HG02970 (cell line): ENCODE measurements around the gene SIRT3.

Experiments
- ATAC-seq: cut with Tn5 transposase; IDR thresholded peaks from one replicate; pipeline ENCODE4 v1.9.1; 2021; ENCODE audit warnings: mild to moderate bottlenecking, moderate library complexity, moderate number of reproducible peaks; ENCODE audit not compliant: unreplicated experiment, low FRiP score

Gene SIRT3

DNA sequence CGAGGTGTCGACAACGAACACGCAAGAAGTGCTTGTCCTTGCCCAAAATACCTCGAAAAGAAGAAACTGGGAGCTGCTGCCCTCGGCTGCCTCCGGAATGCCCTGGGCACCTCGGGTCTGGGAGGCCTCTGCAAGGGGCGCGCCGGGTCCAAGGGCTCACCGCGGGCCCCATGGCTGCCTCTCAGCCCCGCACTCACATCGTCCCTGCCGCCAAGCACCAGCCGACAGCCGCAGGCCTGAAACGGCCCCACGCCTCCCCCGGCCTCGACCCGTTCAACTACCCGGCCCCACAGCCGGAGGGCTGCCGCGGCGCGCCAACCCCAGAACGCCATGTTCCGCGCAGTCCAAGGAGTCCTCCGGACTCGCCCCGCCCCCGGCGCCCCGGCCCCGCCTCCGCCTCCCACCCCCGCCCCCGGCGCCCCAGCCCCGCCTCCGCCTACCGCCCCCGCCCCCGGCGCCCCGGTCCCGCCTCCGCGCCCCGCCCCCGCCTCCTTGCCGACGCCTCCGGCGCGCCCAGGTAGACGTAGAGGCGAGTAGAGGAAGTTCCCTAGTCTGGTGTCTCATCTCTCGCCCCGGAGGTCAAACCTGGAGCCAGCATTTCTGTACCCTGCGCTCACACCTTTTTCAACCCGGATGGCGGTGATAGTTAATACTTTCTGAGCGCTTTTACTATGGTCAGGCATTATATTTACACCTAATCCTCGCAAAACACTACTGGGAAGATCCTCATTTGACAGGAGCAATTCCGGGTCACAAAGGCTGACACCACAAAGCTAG is at the start of gene SIRT3:
Gene SIRT3 (minus strand): TSS at position 346 of the 777 bp plus-strand sequence. CDS start 14 bp downstream, at position 332.
- ATAC-seq, result peak; percentile 75

DNA sequence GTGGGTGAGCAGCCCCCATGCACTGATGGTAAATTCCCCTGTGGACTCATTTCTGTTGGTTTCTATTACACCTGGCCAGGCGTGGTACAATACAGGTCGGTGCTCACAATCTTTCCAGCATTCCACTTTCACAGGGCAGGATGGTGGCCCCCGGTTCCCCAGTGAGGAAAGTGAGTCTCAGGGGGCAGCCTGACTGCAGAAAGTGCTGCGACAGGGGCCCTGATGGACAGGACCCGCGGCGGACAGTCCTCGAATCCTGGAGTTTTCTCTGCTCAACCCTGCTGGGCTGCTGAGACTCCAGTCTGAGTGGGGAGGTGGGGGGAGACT is 49.7 kb upstream of the SIRT3 start:
- no peak for ATAC-seq

GRCh38 chr11:285021-285893 is 49.1 kb upstream of the SIRT3 start:
- no peak for ATAC-seq

DNA sequence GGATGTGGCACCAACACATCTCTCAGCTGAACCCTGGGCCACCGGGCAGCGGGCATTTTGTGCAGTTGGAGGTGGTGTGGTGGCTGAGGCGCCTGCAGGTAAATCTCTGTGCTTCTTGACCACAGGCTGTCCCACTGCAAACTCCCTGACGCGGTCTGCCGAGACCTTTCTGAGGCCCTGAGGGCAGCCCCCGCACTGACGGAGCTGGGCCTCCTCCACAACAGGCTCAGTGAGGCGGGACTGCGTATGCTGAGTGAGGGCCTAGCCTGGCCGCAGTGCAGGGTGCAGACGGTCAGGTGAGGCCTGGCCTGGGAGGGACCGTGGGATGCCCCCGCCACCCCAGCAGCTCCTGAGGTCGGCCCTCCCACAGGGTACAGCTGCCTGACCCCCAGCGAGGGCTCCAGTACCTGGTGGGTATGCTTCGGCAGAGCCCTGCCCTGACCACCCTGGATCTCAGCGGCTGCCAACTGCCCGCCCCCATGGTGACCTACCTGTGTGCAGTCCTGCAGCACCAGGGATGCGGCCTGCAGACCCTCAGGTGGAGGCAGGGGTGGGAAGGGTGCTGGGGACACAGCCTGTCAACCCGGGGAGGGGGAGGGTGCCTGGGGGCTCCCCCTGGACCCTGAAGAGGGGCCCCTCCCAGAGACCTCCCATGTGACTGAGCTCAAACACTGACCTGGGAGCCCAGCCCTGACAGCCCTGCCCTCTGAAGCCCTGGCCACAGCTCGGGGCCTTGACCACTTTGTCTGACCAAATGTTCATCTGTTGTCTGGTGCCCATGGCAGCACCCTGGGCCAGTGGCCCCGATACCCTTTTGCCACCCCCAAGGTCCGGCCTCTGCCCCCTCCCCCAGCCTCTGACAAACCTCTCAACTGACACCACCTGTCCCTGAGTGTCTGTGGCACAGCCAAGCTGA is 48.2 kb upstream of the SIRT3 start:
- ATAC-seq, result no peak

DNA sequence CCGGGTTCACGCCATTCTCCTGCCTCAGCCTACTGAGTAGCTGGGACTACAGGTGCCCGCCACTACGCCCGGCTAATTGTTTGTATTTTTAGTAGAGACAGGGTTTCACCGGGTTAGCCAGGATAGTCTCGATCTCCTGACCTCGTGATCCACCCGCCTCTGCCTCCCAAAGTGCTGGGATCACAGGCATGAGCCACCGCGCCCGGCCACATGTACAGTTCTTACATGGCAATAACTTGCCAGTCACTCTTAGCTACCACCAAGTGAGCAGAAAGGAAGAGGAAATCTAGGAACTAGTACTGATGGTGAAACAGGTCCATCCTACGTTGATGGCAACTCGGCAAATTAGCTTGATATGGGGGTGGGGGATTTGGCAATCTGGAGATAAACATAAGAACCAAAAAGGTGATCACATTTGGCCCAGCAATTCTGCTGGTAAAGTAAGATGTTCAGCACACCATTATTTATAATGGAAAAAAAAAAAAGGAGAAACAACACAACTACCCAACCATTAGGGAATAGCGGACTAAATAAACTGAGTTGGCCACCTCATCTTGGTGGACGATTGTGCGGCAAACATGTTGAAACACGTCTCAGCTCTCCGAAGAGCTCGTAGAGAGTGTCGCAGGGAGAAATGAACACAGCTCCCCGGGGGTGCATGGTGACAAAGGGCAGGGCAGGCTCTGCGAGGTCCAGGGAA is 47.4 kb upstream of the SIRT3 start:
- no peak for ATAC-seq

GRCh38 chr11:282630-283360 is 46.7 kb upstream of the SIRT3 start:
- ATAC-seq, result no peak

- ATAC-seq, result no peak
These were observed 46.0 kb upstream of the SIRT3 start for GRCh38 chr11:282171-282570.

- no peak for ATAC-seq
These were observed 45.5 kb upstream of the SIRT3 start for GRCh38 chr11:281486-282161.

DNA sequence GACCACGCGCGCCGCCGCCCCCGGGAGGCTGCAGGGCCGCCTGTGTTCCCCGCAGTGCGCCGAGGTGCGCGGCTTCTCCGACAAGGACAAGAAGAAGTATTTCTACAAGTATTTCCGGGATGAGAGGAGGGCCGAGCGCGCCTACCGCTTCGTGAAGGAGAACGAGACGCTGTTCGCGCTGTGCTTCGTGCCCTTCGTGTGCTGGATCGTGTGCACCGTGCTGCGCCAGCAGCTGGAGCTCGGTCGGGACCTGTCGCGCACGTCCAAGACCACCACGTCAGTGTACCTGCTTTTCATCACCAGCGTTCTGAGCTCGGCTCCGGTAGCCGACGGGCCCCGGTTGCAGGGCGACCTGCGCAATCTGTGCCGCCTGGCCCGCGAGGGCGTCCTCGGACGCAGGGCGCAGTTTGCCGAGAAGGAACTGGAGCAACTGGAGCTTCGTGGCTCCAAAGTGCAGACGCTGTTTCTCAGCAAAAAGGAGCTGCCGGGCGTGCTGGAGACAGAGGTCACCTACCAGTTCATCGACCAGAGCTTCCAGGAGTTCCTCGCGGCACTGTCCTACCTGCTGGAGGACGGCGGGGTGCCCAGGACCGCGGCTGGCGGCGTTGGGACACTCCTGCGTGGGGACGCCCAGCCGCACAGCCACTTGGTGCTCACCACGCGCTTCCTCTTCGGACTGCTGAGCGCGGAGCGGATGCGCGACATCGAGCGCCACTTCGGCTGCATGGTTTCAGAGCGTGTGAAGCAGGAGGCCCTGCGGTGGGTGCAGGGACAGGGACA is 44.8 kb upstream of the SIRT3 start:
- ATAC-seq, result no peak

DNA sequence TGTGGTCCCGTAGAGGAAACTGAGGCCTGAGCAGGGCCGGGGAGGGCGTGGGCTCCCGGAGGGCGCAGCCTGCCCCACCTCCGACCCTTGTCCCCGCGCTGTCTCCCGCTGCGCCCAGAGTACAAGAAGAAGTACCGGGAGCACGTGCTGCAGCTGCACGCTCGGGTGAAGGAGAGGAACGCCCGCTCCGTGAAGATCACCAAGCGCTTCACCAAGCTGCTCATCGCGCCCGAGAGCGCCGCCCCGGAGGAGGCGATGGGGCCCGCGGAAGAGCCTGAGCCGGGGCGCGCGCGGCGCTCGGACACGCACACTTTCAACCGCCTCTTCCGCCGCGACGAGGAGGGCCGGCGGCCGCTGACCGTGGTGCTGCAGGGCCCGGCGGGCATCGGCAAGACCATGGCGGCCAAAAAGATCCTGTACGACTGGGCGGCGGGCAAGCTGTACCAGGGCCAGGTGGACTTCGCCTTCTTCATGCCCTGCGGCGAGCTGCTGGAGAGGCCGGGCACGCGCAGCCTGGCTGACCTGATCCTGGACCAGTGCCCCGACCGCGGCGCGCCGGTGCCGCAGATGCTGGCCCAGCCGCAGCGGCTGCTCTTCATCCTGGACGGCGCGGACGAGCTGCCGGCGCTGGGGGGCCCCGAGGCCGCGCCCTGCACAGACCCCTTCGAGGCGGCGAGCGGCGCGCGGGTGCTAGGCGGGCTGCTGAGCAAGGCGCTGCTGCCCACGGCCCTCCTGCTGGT is 44.0 kb upstream of the SIRT3 start:
- no peak for ATAC-seq

- ATAC-seq, result no peak
These were observed 43.2 kb upstream of the SIRT3 start for GRCh38 chr11:279040-279965.

GRCh38 chr11:278001-278951 is 42.1 kb upstream of the SIRT3 start, which contains the start of gene NLRP6:
Gene NLRP6, plus strand, starts transcription at chr11:278407. Its CDS starts 163 bp downstream, at chr11:278570.
- no peak for ATAC-seq

DNA sequence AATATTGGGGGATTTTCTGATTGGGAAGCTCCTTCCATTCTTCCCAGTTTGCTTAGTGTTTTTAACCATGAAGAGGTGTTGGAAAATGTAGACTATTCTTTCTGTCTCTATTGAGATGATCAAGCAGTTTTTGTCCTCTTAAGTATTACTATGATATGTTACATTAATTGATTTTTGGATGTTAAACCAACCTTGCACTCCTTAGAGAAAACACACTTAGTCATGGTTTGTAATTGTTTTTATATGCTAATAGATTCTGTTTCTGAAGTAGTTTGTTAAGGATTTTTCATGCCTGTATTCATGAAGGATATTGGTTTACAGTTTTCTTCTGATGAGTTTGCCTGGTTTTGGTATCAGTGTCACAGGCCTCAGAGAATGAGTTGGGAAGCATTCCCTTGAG is 40.1 kb upstream of the SIRT3 start:
- ATAC-seq, result no peak

- ATAC-seq, result no peak
These were observed 36.7 kb upstream of the SIRT3 start for GRCh38 chr11:272931-273198.

GRCh38 chr11:272195-272930 is 36.2 kb upstream of the SIRT3 start:
- no peak for ATAC-seq
